GM18502 (cell line): ENCODE measurements around the gene TMEM163.

Source experiments
- ATAC-seq: cut with Tn5 transposase; IDR thresholded peaks from one replicate; pipeline ENCODE4 v1.9.1; 2021; ENCODE audit warnings: mild to moderate bottlenecking; ENCODE audit not compliant: unreplicated experiment, poor library complexity

The TMEM163 gene

DNA sequence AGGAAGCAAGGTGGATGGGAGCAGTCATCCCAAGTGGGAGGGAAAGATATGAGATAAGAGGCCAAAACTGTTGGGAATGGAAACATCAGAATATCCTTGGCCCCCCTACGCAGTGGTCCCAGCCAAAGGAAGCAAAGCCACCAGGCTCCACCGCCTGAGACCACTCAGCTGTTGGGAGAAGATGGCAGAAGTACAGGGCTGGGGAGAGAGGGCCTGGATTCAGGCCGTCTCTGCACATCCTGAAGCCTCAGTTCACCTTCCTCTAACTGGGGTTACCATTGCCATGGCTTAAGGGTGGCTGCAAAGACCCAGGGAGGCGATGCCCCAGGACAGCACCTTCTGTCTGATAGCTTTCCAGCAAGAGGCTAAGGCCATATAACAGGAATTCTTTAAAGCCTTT, 271.1 kb downstream of the TMEM163 start:
- no peak for ATAC-seq

DNA sequence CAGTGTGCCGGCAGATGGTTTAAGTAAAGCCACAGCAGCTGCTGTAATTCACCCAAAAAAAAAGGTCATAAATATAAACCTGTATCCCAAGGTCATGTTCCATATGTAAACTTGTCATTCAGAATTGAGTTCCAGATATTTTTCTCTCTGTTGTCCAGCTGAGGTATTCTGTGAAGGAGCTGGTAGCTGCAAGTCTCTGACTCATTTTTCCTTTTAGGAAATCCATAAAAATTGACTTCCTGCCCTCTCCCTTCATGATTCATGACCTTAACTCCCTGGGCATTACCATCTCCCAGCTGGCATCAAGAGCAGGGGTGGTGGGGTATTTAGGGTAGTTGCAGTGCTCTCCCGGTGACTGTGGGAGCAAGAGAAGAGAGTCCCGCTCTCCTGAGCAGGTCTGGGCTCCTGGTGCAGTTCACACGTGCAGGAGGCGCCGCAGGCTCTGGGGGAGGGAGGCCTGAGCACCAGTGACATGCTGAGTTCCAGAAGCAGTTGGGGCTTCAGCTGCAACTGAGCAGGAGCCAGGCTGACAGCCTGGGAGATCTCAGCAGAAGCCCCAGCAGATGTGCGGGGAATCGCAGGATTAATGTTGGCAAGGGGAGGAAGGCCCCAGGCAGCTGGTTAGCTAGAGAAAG, 272.3 kb downstream of the TMEM163 start:
- no peak for ATAC-seq

DNA sequence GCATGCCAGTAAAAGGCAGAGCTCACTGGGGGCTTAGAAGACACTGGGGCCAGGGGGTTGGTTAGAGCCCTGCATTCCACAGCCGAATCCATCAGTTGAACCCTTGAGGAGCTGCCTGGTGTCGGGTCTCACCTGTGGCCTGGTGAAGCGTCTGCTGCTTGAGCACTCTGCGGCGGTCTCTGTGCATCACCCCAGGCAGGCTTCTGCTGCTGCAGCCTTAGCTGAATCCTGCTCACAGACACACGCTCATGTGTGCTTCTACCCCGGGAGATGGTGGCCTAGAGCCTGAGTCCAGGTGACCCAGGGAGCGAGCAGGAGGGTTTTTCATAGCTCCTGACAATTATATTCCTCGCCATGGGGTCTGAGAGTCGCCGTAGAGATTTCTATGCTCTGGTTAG, 272.8 kb downstream of the TMEM163 start:
- no peak for ATAC-seq

DNA sequence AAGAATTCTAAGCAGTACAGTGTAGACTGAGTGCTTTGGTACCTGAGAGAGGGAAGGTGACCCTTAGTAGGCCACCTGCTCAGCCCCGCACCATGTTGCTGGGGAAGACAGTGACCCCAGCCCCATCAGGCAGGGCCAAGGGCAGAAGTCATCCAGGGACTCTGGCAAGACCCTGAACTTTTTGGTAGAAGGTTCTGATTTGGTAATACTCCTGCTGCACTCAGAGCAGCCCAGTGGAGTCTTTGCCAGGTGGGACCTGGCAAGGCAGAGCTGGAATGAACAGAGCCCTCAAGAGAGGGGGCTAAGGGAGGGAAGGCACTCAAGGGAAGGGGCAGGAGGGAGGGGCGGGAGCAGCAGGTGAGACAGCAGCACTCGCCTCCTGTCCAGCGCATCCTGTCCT, 273.7 kb downstream of the TMEM163 start:
- ATAC-seq, result no peak

DNA sequence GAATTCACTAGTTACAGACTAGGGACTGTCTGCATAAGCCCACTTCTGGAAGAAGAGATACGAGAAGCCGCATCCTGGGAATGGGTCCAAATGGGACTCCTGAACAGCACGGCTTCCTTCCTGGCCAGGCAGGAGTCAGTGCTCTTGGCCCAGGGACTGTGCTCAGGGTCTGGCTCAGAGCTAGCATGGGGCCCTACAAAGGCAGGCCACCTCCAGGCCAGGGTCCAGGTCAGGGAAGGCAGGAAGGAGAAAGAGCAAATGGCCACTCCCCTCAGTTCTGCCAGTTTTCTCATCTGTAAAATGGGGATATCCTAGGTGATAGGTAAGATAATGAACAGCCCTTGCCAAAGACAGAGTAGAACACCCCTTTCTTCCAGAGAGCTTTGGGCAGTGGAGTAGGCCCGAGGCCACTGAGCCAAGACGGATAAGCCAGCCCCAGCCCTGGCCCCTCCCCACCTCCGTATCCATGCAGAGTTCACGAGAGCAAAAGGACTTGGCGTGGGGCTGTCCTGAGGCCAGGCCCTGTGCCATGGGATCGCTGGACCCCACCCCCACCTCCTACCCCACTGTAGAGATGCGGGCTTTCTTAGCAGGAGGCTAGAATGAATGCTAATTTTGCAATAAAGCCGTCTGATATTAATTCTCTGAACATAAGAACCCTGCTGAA, 274.9 kb downstream of the TMEM163 start:
- ATAC-seq, result no peak

DNA sequence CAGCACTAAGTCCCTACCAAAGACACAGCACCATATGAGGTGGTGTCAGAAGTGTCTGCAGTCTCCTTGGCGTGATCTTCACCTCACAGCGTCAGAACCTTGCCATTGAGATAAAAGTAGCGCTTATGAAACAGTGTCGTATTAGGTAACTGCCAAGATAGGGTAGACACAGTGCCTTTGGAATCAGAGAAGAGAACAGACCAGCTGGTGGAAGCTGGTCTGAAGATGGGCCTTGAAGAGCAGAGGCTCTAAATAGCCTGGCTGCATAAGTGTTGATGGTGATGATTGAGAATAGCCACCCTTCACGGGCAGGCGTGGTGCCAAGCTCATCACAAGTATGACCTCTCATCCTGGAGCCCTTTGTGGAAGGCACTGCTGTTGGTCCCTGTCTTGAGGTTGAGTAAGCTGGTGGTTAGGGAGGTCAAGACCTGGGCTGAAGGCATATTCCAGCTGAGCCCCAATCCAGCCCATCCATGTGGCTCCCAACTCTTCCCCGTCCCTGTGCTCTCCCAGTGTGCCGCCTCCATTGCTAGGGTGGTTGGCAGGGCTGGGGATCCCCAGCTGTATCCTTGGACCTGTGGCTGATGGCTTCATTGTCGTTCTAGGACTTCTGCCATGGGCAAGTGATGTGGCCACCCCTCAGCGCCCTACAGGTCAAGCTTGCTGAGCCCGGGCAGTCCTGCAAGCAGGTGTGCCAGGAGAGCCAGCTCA, 277.5 kb downstream of the TMEM163 start:
- no peak for ATAC-seq

DNA sequence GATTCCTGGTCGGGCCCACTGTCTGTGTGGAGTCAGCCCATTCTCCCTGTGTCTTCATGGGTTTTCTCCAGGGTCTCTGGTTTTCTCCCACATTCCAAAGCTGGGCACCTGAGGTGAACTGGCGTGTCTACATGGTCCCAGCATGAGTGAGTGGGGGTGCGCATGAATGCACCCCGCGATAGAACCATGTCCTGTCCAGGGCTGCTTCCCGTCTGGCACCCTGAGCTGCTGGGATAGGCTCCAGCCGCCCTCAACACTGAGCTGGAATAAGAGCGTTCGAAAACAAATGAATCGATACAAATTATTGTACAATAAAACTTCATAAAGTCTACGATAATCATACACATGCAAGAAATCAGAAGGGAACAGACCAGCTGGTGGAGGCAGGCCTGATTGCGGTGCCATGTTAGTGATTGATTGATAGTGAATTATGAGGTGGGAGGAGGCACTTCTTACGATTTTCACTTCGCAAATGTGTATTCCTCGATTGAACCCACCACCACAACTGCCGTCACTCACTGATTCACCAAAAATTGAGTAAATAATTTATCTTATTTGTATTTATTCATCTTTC, 278.4 kb downstream of the TMEM163 start:
- no peak for ATAC-seq

DNA sequence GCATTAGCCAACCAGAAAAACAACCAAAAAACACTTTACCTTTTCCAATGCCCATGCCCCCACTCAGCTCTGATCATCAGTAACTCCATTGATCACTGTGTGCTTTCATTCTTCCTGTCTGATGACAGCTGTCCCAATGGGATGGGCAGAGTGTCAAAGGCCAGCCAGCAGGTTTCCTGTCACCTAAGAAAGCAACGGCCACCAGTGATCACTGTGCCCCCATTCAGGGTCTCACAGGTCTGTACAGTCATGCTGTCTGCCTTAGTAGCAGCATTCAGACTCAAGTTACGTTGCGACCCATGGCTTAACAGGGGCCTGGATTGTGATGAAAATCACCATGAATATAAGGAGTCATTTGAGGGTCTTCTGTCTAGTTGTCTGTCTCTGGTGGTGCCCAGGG, 280.4 kb downstream of the TMEM163 start:
- ATAC-seq, result no peak

DNA sequence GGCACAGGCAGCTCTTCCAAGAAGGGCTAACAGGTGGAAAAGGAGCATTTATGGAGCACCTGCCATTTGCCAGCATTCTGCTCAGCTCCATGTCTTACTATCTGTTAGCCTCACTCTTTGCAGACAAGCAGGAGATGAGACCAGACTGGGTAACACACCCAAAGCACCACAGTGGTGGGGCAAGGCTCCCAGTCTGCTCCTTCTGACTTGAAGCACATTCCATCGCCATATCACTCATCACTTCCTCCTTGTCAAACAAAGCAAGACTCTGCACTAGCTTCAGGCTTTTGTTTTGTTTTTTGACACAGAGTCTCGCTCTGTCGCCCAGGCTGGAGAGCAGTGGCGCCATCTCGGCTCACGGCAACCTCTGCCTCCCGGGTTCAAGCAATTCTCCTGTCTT, 282.1 kb downstream of the TMEM163 start:
- no peak for ATAC-seq

DNA sequence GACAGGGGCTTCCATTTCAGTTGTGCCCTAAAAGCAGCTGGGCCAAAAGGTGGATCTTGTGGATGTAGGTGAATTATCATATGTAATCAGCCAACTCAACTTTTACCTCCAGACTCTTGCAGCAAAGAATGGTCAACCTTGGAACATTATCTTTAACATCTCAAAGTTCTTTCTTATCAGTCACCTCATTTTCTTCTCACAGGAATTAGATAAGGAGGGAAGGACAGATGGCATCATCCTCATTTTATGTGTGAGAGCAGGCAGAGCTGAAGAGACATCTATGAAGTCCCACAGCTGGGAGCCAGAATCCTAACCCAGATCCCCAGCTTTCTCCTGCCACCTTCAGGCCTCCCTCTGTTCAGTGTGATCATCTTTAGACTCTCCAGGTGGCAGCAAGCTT, 282.9 kb downstream of the TMEM163 start:
- ATAC-seq, result no peak

DNA sequence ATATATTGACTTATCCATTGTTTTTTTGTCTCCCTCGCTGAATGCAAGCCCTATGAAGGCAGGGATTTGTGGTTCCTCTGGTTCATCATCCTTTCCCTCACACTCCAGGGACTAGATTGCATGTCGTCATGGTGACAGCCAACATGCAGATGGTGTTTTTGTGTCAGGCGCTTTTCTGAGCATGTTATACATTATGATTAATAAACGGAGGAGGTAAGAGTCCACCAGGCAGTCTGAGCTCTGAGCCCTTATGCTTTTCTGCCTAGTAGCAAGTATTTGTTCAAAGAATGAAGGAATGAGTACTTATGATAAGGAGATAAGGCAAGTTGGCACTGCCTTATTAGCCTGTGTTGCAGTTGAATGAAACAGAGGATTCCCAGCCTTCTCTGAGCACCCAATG, 283.3 kb downstream of the TMEM163 start:
- ATAC-seq, result no peak

DNA sequence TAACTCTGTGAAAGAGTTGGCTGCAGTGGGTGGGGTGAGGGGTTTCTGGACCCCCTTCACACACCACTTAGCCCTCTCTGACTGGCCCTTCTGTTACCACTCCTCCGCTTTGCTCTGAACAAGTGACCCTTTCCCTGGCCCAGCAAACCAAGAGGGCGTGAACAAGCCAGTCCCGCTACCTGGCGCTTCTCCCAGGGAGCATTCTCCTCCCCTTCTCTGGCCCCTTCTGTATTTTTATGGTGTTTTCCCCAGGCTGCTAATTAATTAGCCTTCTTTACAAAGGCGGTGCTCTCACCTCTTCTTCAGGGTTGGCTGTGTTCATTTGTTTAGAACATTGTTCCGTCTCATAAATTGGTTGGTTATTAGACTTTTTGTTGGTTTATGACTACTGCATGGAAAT, 284.8 kb downstream of the TMEM163 start:
- ATAC-seq, result no peak

DNA sequence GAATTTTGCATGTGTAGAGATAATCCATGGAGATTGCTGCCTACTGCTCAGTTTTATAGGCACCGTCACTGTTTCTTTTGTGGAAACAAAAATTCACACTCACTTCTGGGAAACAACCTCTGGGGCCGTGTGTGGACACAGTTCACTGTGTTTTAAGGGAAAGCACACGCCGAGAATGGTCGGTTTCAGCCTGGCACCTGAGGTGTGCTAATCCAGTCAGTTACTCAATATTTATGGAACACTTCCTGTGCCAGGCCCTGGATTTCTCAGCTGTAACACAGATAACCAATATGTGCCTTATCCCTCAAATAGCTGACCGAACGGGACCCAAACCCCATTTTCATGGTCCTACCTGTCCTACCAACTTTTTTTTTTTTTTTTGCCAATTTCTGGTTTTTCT, 285.3 kb downstream of the TMEM163 start:
- no peak for ATAC-seq

DNA sequence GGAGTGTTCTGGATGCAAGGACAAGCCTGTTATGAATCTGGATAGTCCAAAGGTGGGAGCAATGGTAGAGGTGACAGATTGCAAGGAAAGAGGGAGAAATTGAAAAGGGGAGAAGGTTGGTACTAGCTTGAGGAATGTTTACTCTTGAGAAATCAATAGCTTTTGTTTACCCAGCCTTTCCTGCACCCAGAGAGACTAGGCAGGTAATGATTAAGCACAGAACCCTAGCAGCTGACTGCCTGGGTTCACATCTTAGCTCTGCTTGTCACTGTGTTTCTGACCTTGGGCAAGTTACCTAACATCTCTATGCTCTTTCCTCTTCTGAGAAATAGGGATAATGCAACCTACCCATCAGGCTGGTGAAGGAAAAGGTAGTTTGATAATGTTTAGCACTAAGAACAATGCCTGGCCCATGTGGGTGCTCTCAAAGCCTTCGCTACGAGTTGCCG, 286.3 kb downstream of the TMEM163 start:
- no peak for ATAC-seq

DNA sequence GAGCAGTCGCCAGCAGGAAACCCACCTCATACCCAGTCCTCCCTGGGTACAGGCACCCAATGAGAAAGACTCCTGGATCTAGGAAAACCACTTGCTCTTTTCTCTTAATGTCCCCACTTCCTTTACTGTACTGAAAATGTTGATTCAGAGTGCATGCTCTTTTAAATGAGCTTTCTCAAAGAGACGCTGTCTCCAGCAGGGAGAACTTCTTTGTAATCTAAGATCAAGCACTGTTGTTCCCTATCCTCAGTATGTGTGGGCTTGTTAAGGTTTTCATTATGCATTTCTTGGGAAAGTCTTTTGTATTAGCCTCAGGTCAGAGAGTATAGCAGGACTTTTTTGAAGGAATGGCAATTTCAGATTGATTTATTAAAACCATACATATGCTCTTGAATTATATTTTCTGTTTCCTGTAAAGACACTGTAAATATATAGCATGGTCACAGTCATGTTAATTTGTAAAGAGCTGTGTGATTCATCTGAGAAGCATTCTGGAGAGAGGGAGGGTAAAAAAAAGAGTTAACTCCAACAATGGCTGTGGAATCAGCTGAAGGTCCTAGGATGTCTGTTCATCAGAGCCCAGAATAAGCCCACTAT, 286.9 kb downstream of the TMEM163 start:
- no peak for ATAC-seq

DNA sequence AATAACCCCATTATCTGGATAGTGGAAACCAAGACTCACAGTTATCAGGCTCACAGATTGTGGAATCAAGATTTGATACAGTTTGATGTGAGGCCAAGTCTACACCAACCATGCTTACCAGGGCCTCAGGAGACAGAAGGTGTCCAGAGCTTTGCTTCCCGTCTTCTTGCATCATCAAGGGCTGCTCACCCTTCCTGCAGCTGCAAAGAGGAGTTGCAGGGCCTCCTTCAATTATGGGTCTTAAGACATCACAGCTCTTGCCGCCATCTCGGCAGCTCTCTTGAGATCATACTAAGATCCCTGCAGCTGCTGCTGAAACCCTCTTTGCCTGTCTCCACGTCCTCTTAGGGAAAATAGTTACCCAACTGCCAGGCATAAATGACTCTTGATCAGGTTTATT, 288.9 kb downstream of the TMEM163 start:
- no peak for ATAC-seq

DNA sequence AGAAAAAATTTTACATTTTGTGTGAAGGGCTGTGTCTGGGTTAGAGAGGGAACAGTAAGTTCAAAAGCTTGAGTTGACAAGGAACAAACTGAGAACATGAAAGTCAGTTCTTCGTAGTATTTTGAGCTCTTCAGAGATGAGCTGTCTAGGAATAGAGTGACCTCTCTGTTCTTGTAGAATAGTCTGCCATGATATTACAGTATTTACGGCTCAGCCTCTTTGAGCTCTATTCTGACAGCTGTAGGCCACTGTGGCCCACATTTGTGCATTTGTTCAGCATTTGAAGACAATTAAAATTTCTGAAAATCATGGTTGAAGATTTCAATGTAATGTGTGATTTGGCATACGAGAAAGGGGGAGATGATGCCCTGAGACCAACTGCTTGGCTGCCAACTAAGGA, 292.1 kb downstream of the TMEM163 start:
- ATAC-seq, result no peak

DNA sequence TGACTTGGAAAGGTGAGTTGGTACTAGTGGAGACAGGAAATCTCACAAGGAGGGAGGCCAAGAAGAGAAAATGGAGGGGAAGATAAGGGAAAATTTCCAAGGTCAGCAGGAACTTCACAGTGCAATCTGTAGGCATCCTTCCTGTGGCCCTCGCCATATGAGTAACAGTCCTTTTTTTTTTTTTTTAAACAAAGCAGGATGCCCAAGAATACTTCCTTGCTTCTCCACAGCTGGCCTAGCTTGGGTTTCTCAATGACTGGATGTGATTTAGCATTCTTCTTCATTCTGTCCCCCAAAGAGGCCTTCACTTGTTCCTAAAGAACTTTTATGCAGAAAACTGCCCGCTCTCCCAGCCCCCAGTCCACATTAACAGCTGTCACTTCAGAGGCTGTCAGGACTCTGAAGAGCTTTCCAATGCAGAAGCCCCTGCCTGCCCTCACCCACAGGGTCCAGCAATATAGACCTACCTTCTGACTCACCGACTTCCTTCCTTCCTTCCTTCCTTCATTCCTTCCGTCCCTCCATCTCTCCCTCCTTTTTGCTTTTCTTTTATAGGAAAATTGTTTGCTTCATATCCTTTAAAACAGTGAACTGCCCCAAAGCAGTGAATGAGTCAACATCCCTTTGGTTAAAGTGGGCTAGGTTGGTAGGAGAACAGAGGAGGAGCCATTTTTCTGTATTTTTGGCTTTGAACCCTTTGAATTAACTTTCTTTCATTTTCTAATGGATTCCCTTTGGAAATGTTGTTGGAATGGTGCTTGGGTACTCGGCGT, 292.9 kb downstream of the TMEM163 start:
- ATAC-seq, result no peak

DNA sequence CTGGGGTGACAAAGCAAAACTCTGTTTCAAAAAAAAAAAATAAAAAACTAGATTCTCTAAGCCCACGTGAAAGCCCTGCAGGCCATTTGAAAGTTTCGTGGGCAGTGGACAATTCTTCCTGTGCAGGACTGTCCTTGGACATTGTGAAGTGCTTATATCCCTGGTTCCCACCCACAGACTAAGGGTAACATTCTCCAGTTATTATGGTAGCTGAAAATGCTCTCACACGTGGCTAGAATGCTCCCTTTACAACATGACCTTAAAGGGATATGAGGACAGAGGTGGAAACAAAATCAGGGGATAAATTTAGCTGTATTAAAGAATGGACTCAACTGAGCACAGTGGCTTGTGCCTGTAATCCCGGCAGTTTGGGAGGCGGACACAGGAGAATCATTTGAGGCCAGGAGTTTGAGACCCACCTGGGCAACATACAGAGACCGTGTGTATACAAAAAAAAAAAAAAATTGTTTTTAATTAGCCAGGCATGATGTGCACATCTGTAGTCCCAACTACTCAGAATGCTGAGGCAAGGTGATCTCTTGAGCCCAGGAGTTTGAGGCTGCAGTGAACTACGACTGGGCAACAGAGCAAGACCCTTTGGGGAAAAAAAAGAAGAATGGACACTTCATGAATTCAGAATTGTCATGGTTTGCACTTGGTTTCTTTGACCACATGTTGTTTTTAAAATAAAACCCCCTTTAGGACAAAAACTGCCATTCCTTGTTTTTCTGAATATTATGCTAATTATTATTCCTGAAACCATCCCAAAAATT, 297.1 kb downstream of the TMEM163 start:
- ATAC-seq, result no peak

DNA sequence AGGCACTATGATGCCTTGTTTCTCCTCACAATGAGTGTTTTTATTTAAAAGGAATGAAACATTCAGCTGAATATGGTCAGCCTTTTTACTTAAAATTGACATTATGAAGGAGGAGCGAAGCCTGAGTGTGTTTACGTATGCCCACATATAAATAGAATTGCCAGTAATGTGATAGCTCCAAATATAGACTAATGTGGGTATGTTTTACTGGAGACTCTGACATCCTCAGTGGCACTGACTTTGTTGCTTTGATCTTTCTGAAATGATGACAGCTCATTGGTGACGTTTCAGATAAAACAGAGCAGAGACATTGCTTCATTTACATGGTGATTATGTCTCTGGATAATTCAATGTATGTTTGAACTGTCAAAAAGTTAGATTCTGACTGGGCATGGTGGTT, 297.9 kb downstream of the TMEM163 start:
- ATAC-seq, result no peak
